Lower leg skin (tissue), 3 donors: ENCODE data around the gene FOXP3.

Source experiments
- POLR2A ChIP-seq, 2 donors: fragments of 450-650 bp; IDR thresholded peaks; one replicate each; pipeline ENCODE4 v1.6.1; 2016 to 2017; ENCODE audit warnings: antibody characterized with exemption in 2 of 2, mild to moderate bottlenecking in 1 of 2, moderate library complexity in 1 of 2
- TF ChIP-seq, protein P1 (sequence below), 3 donors: fragments of 450-650 bp; IDR thresholded peaks; one replicate each; pipeline ENCODE4 v1.5.1; 2016; ENCODE audit warnings: antibody characterized with exemption in 3 of 3, mild to moderate bottlenecking in 3 of 3, moderate library complexity in 2 of 3

DNA sequence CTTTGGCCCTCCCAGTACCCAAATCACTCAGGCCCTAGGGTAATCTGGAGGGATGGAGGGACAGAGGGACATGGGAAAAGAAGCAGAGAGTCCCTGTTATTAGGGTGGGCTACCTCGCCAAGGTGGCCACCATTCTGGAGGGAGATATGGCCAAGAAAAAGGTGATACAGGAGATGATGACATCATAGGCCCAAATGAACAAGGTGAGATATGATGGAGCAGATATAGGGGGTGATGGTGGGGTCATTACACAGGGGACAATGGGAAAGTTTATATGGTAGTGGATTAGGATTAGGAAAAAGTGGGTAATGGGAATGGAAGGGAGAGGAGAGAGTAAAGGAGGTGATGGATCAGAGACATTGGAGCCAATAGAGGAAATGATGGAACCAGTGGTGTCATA, 51.6 kb downstream of the FOXP3 start:
- TF ChIP-seq, protein P1, sequence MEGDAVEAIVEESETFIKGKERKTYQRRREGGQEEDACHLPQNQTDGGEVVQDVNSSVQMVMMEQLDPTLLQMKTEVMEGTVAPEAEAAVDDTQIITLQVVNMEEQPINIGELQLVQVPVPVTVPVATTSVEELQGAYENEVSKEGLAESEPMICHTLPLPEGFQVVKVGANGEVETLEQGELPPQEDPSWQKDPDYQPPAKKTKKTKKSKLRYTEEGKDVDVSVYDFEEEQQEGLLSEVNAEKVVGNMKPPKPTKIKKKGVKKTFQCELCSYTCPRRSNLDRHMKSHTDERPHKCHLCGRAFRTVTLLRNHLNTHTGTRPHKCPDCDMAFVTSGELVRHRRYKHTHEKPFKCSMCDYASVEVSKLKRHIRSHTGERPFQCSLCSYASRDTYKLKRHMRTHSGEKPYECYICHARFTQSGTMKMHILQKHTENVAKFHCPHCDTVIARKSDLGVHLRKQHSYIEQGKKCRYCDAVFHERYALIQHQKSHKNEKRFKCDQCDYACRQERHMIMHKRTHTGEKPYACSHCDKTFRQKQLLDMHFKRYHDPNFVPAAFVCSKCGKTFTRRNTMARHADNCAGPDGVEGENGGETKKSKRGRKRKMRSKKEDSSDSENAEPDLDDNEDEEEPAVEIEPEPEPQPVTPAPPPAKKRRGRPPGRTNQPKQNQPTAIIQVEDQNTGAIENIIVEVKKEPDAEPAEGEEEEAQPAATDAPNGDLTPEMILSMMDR (IDR thresholded peaks at IDR 0.05): no peak
- TF ChIP-seq POLR2A (IDR thresholded peaks at IDR 0.05): no peak
